GM12874 (cell line): ENCODE data around the gene SCRT2.

Experiments
- TF ChIP-seq, protein P1 (sequence below): IDR thresholded peaks from 2 replicates; pipeline ENCODE4 v1.5.1; 2011; ENCODE audit warnings: low read depth, mild to moderate bottlenecking, control low read depth, low read length, moderate library complexity; ENCODE audit not compliant: insufficient read depth

Gene SCRT2

GRCh38 chr20:654417-654750, 21.2 kb downstream of the SCRT2 start:
- TF ChIP-seq, protein P1, sequence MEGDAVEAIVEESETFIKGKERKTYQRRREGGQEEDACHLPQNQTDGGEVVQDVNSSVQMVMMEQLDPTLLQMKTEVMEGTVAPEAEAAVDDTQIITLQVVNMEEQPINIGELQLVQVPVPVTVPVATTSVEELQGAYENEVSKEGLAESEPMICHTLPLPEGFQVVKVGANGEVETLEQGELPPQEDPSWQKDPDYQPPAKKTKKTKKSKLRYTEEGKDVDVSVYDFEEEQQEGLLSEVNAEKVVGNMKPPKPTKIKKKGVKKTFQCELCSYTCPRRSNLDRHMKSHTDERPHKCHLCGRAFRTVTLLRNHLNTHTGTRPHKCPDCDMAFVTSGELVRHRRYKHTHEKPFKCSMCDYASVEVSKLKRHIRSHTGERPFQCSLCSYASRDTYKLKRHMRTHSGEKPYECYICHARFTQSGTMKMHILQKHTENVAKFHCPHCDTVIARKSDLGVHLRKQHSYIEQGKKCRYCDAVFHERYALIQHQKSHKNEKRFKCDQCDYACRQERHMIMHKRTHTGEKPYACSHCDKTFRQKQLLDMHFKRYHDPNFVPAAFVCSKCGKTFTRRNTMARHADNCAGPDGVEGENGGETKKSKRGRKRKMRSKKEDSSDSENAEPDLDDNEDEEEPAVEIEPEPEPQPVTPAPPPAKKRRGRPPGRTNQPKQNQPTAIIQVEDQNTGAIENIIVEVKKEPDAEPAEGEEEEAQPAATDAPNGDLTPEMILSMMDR, result no peak

DNA sequence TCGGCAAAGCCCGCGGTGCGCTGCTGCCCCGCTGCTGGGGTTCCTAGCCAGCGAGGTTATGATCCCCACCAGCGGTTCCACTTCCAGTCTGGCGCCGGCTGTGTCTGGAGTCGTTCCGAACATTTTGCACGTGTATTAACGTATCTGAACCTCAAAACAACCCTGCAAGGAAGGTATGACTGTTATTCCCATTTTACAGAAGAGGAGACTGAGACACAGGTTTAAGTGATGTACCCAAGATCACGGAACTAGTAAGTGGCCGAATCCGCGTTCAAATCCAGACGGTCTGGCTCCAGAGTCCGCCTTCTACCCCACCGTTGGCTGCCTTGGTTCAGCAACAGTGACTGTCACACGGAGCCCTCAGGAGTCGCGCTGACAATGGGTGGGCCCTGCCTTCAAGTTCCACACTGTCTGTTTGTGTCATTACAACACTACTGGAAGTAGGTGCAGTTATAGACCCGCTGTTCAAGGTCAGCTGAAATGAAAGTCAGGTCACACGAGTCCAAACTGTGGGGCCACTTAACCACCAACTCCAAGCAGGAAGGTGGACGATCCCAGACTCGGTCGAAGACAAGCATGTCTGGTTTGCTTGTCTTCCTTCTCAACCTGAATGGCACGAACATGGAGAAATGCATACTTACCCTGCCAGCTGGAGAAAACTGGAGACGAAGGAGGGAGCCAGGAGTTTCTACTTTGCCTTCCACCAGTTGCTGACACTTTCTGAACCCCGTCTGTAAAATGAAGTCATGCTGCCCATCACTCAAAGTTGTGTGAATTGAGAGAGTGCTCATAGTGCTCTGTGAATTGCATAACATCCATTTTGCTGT, 21.8 kb downstream of the SCRT2 start:
- TF ChIP-seq, protein P1, result no peak

DNA sequence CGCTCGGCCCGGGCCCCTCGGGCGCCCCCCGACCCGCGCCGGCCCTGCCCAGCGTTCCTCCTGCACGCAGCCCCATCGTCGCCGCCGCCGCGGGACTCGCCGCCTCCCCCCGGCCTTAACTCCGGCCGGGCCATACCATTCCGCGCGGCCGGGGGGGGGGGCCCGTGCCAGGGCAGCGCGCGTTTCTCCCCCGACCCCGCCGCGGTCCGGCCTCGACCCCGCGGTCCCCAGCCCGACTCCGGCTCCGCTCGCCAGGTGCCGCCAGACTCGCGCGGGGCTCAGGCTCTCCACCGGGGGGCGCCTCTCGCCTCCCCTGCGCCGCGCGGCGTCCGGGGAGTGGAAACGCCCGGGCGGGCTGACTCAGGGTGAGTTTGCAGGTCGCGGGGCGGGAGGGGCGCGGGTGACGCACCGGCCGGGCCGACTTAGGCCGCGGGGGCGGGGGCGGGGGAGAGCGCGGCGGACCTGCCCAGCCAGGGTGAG, 22.5 kb downstream of the SCRT2 start, which contains the start of gene SRXN1:
SRXN1 (minus strand) TSS at position 91 of the 480 bp plus-strand sequence; CDS start at position 76, 15 bp downstream.
- TF ChIP-seq, protein P1, result peak; percentile 85

- TF ChIP-seq, protein P1, result no peak
Observed at GRCh38 chr20:652615-653109, 22.9 kb downstream of the SCRT2 start.

DNA sequence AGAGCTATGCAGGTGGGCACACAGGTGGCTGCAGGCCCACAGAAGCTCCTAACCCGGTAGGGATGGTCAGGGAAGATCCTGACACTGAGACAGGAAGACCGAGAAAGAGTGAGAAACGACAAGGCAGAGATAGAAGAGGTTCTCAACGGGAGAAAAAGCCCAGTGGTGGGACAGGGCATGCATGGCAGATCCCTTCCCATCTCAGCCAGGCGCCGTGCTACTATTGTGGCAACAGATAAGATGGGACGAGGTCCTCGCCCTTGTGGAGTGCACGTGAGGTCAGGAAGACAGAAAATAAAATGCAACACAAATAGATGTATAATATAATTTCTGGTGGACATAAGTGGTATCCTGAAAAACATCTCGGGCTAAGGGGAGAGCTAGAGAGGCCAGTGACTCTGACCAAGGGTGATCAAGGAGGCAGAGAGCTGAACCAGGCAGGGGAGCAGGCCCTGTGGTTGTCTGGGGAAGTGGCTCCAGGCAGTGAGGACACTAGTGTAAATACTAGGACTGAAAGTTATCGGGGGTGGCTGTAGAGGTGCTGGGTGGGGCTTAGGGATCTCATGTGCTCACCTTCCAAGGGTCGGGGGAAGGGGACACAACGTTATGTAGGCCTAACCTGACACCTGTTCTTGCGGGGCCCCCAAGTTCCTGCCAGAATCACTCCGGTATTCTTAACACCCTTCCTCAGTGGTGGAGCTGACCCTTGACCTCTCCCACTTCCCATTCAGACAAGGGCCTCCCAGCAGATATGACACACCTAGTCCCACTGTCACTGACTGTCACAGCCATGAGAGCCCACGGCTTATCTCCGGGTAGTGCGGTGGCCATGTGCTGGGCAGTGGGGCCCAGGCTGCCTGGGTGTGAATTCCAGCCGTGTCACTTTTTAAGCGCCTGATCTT, 23.6 kb downstream of the SCRT2 start:
- TF ChIP-seq, protein P1, result no peak

DNA sequence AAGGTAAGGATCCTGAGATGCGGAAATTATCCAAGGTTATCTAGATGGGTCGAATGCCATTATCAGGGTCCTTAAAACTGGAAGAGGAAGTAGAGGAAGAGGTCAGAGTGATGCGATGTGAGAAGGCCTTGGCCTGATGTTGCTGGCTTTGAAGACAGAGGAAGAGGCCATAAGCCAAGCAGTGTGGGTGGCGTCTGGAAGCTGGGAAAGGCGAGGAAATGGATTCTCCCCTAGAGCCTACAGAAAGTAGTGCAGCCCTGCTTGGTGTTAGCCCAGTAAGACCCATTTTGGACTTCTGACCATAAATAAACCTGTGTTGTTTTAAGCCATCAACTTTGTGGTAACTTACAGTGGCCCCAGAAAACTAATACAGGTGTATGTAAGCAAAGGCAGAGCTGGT, 24.6 kb downstream of the SCRT2 start:
- TF ChIP-seq, protein P1, result 0 out of 2 replicates have a peak, but pooled peaks have one; percentile 2

- TF ChIP-seq, protein P1, result no peak
Observed at GRCh38 chr20:650281-650680, 25.3 kb downstream of the SCRT2 start.
